B cell (primary cell): ENCODE results near the gene PTPN7. TPM values are rescaled to one million over a fixed set of nuclear protein-coding genes. Genes with fewer than 3 reads are reported as not detected.

Source experiments
- ATAC-seq: fragments of 200-7000 bp; cut with Tn5 transposase; one replicate; pipeline ENCODE4 v1.10.0; 2021; ENCODE audit warnings: low read depth, mild to moderate bottlenecking, moderate number of reproducible peaks, moderate library complexity
- CTCF ChIA-PET: fragments of 350-600 bp; sonication (Branson Sonifier 250); formaldehyde crosslinking; loops from one replicate; lab custom pipeline; 2021; ENCODE audit warnings: antibody characterized with exemption, inconsistent platforms; lab: Charles Lee
- POLR2A ChIA-PET: fragments of 350-600 bp; sonication (Branson Sonifier 250); formaldehyde crosslinking; loops from one replicate; lab custom pipeline; 2021; ENCODE audit warnings: antibody characterized with exemption; lab: Charles Lee
- DNase-seq: peaks from one replicate; pipeline ENCODE4 v3.0.0; 2013
- H2AFZ ChIP-seq: 2 replicates; pipeline ENCODE4 v1.6.1; 2012; ENCODE audit warnings: mild to moderate bottlenecking, low read depth, low read length; ENCODE audit not compliant: insufficient read depth, poor library complexity, severe bottlenecking
- H3K27ac ChIP-seq, 2 donors: 1 replicate in 1 of 2; 2 replicates in 1 of 2; pipeline ENCODE4 v1.5.1; 2012 to 2013; ENCODE audit warnings: low read length in 2 of 2, mild to moderate bottlenecking in 2 of 2, moderate library complexity in 1 of 2
- H3K27me3 ChIP-seq, 4 experiments: fragments of 200-600 bp in 1 of 4; sonication (generic) in 1 of 4; replicated peaks in 1 of 4; 1 replicate in 2 of 4; 2 replicates in 2 of 4; pipeline versions ENCODE4 v1.6.1 to v1.7.0; 2013 to 2016; ENCODE audit warnings: low read length in 3 of 4, mild to moderate bottlenecking in 2 of 4, mixed read lengths in 1 of 4, moderate library complexity in 1 of 4; ENCODE audit not compliant: insufficient read depth in 4 of 4, control insufficient read depth in 3 of 4; ENCODE audit errors: control extremely low read depth in 1 of 4
- H3K36me3 ChIP-seq, 2 experiments: replicated peaks in 1 of 2; 1 replicate in 1 of 2; 2 replicates in 1 of 2; pipeline versions ENCODE4 v1.6.1 to v1.7.1; 2013; ENCODE audit warnings: low read length in 1 of 2; ENCODE audit not compliant: insufficient read depth in 2 of 2, control insufficient read depth in 1 of 2; ENCODE audit errors: control extremely low read depth in 1 of 2, extremely low read depth in 1 of 2
- H3K4me1 ChIP-seq, 2 donors: fragments of 200-600 bp in 1 of 2; sonication (generic) in 1 of 2; 1 replicate in 1 of 2; 2 replicates in 1 of 2; pipeline versions ENCODE4 v1.5.1 to v1.6.1; 2013 to 2017; ENCODE audit warnings: low read length in 2 of 2; ENCODE audit not compliant: control insufficient read depth in 2 of 2, insufficient read depth in 2 of 2
- H3K4me2 ChIP-seq: replicated peaks from 2 replicates; pipeline ENCODE3; 2012; ENCODE audit warnings: mild to moderate bottlenecking, low read depth, low read length; ENCODE audit not compliant: poor library complexity, severe bottlenecking
- H3K4me3 ChIP-seq, 5 experiments: fragments of 200-600 bp in 1 of 5; sonication (generic) in 1 of 5; 1 replicate in 3 of 5; 2 replicates in 2 of 5; pipeline versions ENCODE4 v1.5.1 to v1.7.0; 2011 to 2016; ENCODE audit warnings: low read length in 4 of 5, mild to moderate bottlenecking in 4 of 5, low read depth in 2 of 5, control low read depth in 1 of 5, moderate library complexity in 1 of 5; ENCODE audit not compliant: insufficient read depth in 1 of 5; ENCODE audit errors: control extremely low read depth in 1 of 5, extremely low read depth in 1 of 5
- H3K79me2 ChIP-seq: fragments of 200-600 bp; sonication (generic); one replicate; pipeline ENCODE4 v1.6.0; 2016; ENCODE audit warnings: low read length; ENCODE audit not compliant: control insufficient read depth, insufficient read depth
- H3K9ac ChIP-seq: fragments of 200-600 bp; sonication (generic); 2 replicates; pipeline ENCODE4 v1.6.1; 2017; ENCODE audit warnings: mild to moderate bottlenecking, low read length, moderate library complexity
- H3K9me3 ChIP-seq, 3 donors: one replicate each; pipeline versions ENCODE4 v1.6.1 to v1.7.1; 2013; ENCODE audit warnings: low read length in 2 of 3; ENCODE audit not compliant: control insufficient read depth in 2 of 3, insufficient read depth in 1 of 3; ENCODE audit errors: control extremely low read depth in 1 of 3
- H4K20me1 ChIP-seq: 2 replicates; pipeline ENCODE4 v1.6.0; 2012; ENCODE audit warnings: mild to moderate bottlenecking, low read length; ENCODE audit not compliant: insufficient read depth, control insufficient read depth, poor library complexity, severe bottlenecking
- H3K27ac Mint-ChIP-seq: one replicate; pipeline ENCODE4 v1.8.0; 2021; ENCODE audit warnings: mixed read lengths
- H3K27me3 Mint-ChIP-seq: one replicate; pipeline ENCODE4 v1.8.0; 2021; ENCODE audit warnings: mixed read lengths
- H3K4me1 Mint-ChIP-seq: one replicate; pipeline ENCODE4 v1.8.0; 2021; ENCODE audit warnings: mixed read lengths
- H3K4me3 Mint-ChIP-seq: one replicate; pipeline ENCODE4 v1.8.0; 2021; ENCODE audit warnings: mixed read lengths
- H3K9me3 Mint-ChIP-seq: one replicate; pipeline ENCODE4 v1.8.0; 2022; ENCODE audit warnings: mixed read lengths; ENCODE audit not compliant: insufficient read depth
- EZH2 ChIP-seq: IDR thresholded peaks from 2 replicates; pipeline ENCODE4 v1.6.1; 2012; ENCODE audit warnings: borderline replicate concordance, low read depth, mild to moderate bottlenecking, moderate library complexity, low read length; ENCODE audit not compliant: insufficient read depth, poor library complexity, severe bottlenecking
- WGBS: methylation state at CpG from one replicate; pipeline ENCODE4 v1.1.5; 2013; ENCODE audit warnings: missing lambda C conversion rate; ENCODE audit not compliant: insufficient coverage; 5-methylcytosine and 5-hydroxymethylcytosine counted together
- intact Hi-C: fragments of 100-400 bp; cut with micrococcal nuclease; formaldehyde crosslinking; loops from one replicate; pipeline ENCODE4 v1.10.0; 2022
- polyA plus RNA-seq: library from polyadenylated mRNA; depleted of rRNA; stranded (reverse); fragments of >200 nt; gene quantifications from 2 replicates; pipeline ENCODE4 v1.2.3, GENCODE V29; 2012
- total RNA-seq, 2 donors: library from RNA; stranded (reverse); fragments of 120-200 nt in 1 of 2; gene quantifications; 1 replicate in 1 of 2; 2 replicates in 1 of 2; pipeline versions ENCODE4 v1.2.3 to v1.2.4, GENCODE V29; 2013 to 2022
- TF ChIP-seq, protein P1 (sequence below): fragments of 200-600 bp; IDR thresholded peaks from one replicate; pipeline ENCODE4 v1.8.0; 2022; ENCODE audit warnings: antibody characterized with exemption, mild to moderate bottlenecking

Gene PTPN7
- total and polyA plus RNA-seq, 2 donors (not counting 1 experiment from before 2014, with no cell fraction given), result 16.0 to 37.5 TPM

DNA sequence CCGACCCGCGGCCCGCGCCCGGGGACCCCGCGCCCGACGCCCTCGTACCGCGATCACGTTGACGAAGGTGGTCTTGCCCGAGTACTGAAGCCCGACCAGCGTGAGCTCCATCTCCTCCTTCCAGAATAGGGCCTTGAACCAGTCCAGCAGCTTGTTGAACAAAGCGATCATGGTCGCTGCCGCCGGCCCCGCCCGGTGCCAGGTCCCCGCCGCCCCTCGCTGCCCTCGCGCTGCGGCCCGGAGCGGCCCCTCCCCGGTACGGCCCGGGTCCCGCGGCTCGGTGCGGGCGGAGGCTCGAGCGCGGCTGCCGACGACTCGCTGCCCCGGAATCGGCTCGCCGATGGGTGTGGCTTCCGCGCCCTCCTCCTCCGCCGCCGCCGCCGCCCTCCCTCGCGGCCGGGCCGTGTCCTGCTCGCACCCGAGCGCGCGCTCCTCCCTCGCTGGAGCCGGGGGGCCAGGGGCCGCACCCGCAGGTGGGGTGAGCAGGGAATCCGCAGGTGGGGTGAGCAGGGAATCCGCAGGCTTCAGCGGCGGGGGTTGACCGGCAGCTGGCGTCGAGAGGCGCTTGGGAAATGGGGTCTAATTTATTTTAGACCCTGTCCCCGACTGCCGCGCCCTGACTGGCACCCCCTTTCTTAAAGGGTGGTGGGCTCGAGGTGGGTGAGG lies 15.9 kb downstream of the PTPN7 start, which contains the start of gene ARL8A:
TSS of gene ARL8A (minus strand) at position 336 of the 666 bp plus-strand sequence. CDS start at position 171, 165 bp downstream.
- Mint-ChIP-seq H3K4me3 (peak within 1 kb of the TSS; percentile 93), H3K4me1 (peaks cover 47% of the 10 kb centered on the region), H3K27me3 (no peaks in the 10 kb centered on the region), H3K27ac (peak within 1 kb of the TSS; percentile 95), H3K9me3 (no peaks in the 10 kb centered on the region)
- TF ChIP-seq, protein P1, sequence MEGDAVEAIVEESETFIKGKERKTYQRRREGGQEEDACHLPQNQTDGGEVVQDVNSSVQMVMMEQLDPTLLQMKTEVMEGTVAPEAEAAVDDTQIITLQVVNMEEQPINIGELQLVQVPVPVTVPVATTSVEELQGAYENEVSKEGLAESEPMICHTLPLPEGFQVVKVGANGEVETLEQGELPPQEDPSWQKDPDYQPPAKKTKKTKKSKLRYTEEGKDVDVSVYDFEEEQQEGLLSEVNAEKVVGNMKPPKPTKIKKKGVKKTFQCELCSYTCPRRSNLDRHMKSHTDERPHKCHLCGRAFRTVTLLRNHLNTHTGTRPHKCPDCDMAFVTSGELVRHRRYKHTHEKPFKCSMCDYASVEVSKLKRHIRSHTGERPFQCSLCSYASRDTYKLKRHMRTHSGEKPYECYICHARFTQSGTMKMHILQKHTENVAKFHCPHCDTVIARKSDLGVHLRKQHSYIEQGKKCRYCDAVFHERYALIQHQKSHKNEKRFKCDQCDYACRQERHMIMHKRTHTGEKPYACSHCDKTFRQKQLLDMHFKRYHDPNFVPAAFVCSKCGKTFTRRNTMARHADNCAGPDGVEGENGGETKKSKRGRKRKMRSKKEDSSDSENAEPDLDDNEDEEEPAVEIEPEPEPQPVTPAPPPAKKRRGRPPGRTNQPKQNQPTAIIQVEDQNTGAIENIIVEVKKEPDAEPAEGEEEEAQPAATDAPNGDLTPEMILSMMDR, result no peak
- TF ChIP-seq EZH2, result no peak
- Histone ChIP-seq H3K36me3 (peaks cover 0 to 19% of the 10 kb centered on the region in 2 experiments), H3K4me3 (peak within 1 kb of the TSS; percentile 74 to 92 (median 88)), H4K20me1 (peaks cover 42% of the 10 kb centered on the region), H3K9me3 (no peaks in the 10 kb centered on the region), H3K27ac (peak within 1 kb of the TSS; percentile 65 to 90), H2AFZ (peak within 1 kb of the TSS; percentile 94), H3K4me2 (peak within 1 kb of the TSS; percentile 96), H3K79me2 (peaks cover 55% of the 10 kb centered on the region), H3K4me1 (peaks cover 30 to 43% of the 10 kb centered on the region in 2 donors), H3K9ac (peak within 1 kb of the TSS; percentile 90), H3K27me3 (no peaks in the 10 kb centered on the region)
- ChIA-PET CTCF (interaction anchor here (2.0 to 3.1 kb wide), 3 partner anchors 10 to 18 kb away, joined by 10 to 23 read pairs (median 16); no protein-coding TSS in a partner anchor), POLR2A (interaction anchor here (0.6 to 1.4 kb wide), 3 partner anchors 10 to 144 kb away, joined by 3 to 4 read pairs (median 4); partner anchors contain the start of gene PTPN7)
- peak; percentile 78 for DNase-seq
- under 1% methylated on average over 81 of the region's 82 CpGs for WGBS
- ATAC-seq, result peak; percentile 74
- intact Hi-C loops, result loop anchor here (1.0 to 10.0 kb wide), 3 partner anchors 11 to 990 kb away; partner anchors contain the start of genes PTPN7 and TMEM9
